GM12891 (cell line): ENCODE data around the gene CPED1.

Source experiments
- PAX5 ChIP-seq: IDR thresholded peaks from 2 replicates; pipeline ENCODE4 v1.6.1; 2011; ENCODE audit warnings: low read length, moderate library complexity, mild to moderate bottlenecking; ENCODE audit not compliant: insufficient read depth, severe bottlenecking
- POLR2A ChIP-seq: IDR thresholded peaks from 2 replicates; pipeline ENCODE4 v1.6.1; 2011; ENCODE audit warnings: low read depth, low read length, control low read depth
- POLR2AphosphoS5 ChIP-seq: IDR thresholded peaks from 2 replicates; pipeline ENCODE4 v1.6.1; 2011; ENCODE audit warnings: low read depth, low read length, control low read depth
- POU2F2 ChIP-seq: IDR thresholded peaks from 2 replicates; pipeline ENCODE4 v1.6.1; 2011; ENCODE audit warnings: low read depth, mild to moderate bottlenecking, control low read depth, low read length, moderate library complexity
- SPI1 ChIP-seq: IDR thresholded peaks from 2 replicates; pipeline ENCODE4 v1.6.1; 2011; ENCODE audit warnings: low read depth, low read length, control low read depth
- TAF1 ChIP-seq: IDR thresholded peaks from 2 replicates; pipeline ENCODE4 v1.6.1; 2011; ENCODE audit warnings: low read depth, low read length, control low read depth

DNA sequence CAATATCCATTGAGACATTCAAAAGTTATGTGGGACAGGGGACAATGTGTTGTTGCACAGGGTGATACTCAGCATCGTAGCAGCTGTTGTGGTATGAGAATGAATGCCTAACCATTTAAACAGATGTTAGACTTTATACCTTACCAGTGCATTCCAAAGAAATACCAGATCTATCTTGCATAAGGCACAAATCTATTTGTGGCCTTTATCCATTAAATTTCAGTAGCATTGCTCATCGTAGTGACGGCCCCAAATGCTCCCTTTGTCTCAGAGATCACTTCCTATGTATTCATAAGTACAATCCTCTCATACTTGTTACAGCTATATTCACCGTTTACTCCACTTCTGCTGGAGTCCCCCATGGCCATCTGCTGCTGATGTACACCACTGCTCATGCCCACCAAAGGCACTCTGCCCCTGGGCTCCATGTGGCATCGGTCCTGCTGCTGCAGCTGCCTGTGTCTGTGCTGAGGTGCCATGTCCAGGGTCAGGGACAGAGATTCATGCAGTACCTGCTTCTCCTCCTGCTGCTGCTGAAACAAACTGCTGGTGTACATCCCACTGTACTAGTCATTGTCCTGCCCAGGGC is 96.3 kb downstream of the CPED1 start:
- no peak for TF ChIP-seq PAX5
- TF ChIP-seq POLR2A, result no peak
- TF ChIP-seq POLR2AphosphoS5, result no peak
- no peak for TF ChIP-seq TAF1
- TF ChIP-seq SPI1, result no peak
- no peak for TF ChIP-seq POU2F2
